Measurements from ENCODE around the gene XPO6.
"Not testable (repeated sequence)": the region's sequence is repeated elsewhere in the genome, so short reads cannot be mapped to it uniquely, and the experiment has no call there.

Gene XPO6

DNA sequence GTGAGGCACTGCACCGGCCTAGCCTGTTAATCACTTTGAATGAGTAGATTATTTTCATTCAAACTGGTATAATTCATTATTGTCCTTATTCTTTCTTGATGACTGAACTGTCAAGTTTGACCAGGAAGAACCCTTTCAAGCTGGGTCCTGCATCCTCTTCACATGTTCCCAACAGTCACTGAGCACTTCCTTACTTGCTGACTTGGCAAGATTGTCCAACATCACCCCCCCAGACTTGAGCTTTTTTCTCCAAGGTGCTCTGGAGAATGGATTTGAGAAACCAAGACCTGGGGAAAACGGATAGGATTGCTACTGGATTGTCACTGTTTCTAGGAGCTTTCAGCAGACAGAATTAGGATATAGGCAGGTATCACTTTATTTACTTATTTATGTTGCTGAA, 93.1 kb downstream of the XPO6 start:
- H3K4me3 ChIP-seq (ENCODE audit: low read depth, low read length) = no peak overlapping the region
- TF ChIP-seq, protein P1, sequence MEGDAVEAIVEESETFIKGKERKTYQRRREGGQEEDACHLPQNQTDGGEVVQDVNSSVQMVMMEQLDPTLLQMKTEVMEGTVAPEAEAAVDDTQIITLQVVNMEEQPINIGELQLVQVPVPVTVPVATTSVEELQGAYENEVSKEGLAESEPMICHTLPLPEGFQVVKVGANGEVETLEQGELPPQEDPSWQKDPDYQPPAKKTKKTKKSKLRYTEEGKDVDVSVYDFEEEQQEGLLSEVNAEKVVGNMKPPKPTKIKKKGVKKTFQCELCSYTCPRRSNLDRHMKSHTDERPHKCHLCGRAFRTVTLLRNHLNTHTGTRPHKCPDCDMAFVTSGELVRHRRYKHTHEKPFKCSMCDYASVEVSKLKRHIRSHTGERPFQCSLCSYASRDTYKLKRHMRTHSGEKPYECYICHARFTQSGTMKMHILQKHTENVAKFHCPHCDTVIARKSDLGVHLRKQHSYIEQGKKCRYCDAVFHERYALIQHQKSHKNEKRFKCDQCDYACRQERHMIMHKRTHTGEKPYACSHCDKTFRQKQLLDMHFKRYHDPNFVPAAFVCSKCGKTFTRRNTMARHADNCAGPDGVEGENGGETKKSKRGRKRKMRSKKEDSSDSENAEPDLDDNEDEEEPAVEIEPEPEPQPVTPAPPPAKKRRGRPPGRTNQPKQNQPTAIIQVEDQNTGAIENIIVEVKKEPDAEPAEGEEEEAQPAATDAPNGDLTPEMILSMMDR (IDR thresholded peaks at IDR 0.05; ENCODE audit: insufficient read depth, low read depth, low read length, missing control alignments) = no peak
- DNase-seq (ENCODE audit: low read depth) = no peak

DNA sequence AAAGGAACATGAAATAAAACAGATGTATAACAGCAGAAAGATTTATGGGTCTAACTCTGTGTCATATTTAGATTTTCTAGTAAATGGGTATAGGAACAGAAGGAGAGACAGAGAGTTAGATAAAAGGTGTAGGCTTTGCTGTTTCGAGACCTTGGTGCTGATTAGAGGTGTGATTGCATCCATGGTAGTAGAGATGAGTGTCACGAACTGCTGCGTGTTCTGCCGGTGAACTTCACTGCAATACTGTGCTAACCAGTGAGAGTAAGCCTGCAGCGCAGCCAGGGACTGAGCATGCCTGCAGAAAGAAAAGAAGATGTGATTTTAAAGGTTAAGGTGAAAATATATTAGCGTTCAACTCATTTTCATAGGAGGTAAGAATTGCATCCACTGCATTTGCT, 94.6 kb downstream of the XPO6 start:
- TF ChIP-seq, protein P1 (IDR thresholded peaks at IDR 0.05; ENCODE audit: insufficient read depth, low read depth, low read length, missing control alignments) = no peak
- DNase-seq (ENCODE audit: low read depth) = no peak
- H3K4me3 ChIP-seq (ENCODE audit: low read depth, low read length) = no peak overlapping the region

GRCh38 chr16:28115866-28116265, 95.9 kb downstream of the XPO6 start:
- not testable (repeated sequence) for DNase-seq (ENCODE audit: low read depth); H3K4me3 ChIP-seq (ENCODE audit: low read depth, low read length)

DNA sequence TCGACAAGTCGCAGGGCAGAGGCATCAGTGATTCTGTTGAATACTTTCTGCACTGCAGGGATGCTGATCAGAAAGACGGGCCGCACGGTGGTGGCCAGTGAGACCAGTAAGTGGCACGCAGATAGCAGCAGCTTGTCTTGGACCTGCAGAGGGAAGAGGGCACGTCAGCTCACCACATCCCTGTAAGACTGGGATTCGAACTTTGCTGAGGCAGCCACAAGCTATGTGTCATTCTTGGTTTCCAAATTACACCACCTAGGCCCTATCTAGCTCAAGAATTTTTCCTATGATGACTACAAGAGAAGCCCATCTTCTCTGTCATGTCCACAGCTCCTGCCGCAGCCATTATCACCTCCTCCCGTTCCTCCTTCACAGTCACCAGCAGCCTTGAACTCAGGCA, 98.9 kb downstream of the XPO6 start:
- DNase-seq (ENCODE audit: low read depth) = no peak
- no peak overlapping the region for H3K4me3 ChIP-seq (ENCODE audit: low read depth, low read length)
- TF ChIP-seq, protein P1 (IDR thresholded peaks at IDR 0.05; ENCODE audit: insufficient read depth, low read depth, low read length, missing control alignments) = no peak

GRCh38 chr16:28110977-28111376, 100.8 kb downstream of the XPO6 start:
- TF ChIP-seq, protein P1 (IDR thresholded peaks at IDR 0.05; ENCODE audit: insufficient read depth, low read depth, low read length, missing control alignments) = no peak
- DNase-seq (ENCODE audit: low read depth) = no peak
- no peak overlapping the region for H3K4me3 ChIP-seq (ENCODE audit: low read depth, low read length)

DNA sequence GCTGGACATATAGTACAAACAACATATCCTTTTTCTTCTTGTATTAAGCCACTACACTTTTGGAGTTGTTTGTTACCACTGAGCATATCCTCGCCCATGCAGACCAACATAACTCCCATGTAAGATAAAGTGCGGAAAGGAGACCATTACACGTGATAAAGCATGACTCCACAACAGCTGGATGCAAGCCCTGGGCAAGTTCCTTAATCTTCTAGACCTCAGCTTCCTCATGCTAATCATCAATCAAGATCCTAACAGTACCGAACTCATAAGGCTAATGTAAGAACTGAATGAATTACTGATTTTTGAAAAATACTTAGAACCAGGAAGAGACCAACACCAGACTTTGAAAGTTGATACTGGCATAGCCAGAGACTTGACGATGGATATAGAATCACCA, 101.3 kb downstream of the XPO6 start:
- DNase-seq (ENCODE audit: low read depth) = no peak
- TF ChIP-seq, protein P1 (IDR thresholded peaks at IDR 0.05; ENCODE audit: insufficient read depth, low read depth, low read length, missing control alignments) = no peak
- no peak overlapping the region for H3K4me3 ChIP-seq (ENCODE audit: low read depth, low read length)

DNA sequence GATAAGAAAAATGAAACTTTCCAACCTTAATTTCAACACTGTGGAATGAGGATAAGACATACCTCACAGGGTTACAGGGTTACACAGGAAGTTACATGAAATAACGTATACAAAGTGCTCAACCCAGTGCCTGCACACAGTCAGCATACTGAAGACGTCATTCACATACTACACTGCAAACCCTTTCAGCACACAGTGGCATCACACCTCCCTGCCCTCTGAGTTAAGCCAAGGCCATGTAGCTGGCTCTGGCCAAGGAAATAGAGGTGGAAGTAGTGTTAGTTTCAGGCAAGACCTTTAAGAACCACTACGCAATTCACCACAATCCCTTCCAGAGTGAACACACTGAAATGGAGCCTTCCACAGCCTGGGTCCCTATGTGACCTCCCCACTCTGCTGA, 101.7 kb downstream of the XPO6 start:
- DNase-seq (ENCODE audit: low read depth) = no peak
- TF ChIP-seq, protein P1 (IDR thresholded peaks at IDR 0.05; ENCODE audit: insufficient read depth, low read depth, low read length, missing control alignments) = no peak
- no peak overlapping the region for H3K4me3 ChIP-seq (ENCODE audit: low read depth, low read length)

Data from GM12865 (cell line).